ENCODE data around the gene XKR8. TPM values are rescaled to one million over a fixed set of nuclear protein-coding genes. Genes with fewer than 3 reads are reported as not detected.

The XKR8 gene
- total and polyA plus RNA-seq, 3 donors from 2014 or later = 7.8 to 11.7 (median 10.9) TPM

DNA sequence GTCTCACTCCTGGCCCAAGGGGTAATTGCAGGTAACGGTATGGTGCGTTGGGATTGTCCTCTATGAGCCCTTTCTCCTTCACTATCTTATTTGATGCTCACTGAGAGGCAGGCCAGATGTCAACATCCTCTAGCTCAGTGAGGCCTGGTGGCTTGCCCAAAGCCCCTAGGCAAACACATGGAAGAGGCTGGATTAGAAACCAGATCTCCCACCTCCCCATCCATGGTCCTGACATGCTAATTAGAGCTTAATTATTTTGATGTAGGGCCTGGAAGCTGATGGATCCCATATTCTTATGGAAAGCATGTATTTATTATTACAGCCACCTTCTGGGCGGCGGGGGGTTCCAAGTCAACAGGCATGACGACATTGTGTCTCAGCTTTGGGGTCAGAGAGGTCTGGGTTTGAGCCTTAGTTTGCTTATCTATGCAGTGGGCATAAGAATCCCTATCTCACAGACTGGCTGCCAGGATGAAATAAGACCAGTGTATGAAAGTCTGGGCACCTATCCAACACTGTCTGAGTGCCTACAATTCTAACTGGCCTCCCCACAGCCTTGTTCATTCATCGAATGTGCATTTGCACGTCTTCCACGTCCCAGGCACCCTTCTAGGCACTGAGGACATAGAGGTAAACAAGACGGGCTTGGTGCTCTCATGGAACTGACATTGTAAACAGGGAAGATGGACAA is 18.8 kb upstream of the XKR8 start:
- WGBS, 2 donors = 70 to 95% methylated on average over 9 of the region's 9 CpGs
- intact Hi-C loops (cut with DNase I; ENCODE audit: low total_unique reads) = no loop called here
- TF ChIP-seq POLR2A (IDR thresholded peaks at IDR 0.05) = no peak
- TF ChIP-seq, protein P1, sequence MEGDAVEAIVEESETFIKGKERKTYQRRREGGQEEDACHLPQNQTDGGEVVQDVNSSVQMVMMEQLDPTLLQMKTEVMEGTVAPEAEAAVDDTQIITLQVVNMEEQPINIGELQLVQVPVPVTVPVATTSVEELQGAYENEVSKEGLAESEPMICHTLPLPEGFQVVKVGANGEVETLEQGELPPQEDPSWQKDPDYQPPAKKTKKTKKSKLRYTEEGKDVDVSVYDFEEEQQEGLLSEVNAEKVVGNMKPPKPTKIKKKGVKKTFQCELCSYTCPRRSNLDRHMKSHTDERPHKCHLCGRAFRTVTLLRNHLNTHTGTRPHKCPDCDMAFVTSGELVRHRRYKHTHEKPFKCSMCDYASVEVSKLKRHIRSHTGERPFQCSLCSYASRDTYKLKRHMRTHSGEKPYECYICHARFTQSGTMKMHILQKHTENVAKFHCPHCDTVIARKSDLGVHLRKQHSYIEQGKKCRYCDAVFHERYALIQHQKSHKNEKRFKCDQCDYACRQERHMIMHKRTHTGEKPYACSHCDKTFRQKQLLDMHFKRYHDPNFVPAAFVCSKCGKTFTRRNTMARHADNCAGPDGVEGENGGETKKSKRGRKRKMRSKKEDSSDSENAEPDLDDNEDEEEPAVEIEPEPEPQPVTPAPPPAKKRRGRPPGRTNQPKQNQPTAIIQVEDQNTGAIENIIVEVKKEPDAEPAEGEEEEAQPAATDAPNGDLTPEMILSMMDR (IDR thresholded peaks at IDR 0.05) = no peak
- H3K4me1 ChIP-seq = peaks cover 6% of the 10 kb centered on the region
- H3K4me3 ChIP-seq = no peak overlapping the region
- H3K27ac ChIP-seq = no peak overlapping the region
- H3K27me3 ChIP-seq = no peaks in the 10 kb centered on the region
- no peaks in the 10 kb centered on the region for H3K36me3 ChIP-seq (ENCODE audit: low read depth, missing control alignments)
- H3K9me3 ChIP-seq = no peaks in the 10 kb centered on the region
- peak; percentile 28 for DNase-seq

DNA sequence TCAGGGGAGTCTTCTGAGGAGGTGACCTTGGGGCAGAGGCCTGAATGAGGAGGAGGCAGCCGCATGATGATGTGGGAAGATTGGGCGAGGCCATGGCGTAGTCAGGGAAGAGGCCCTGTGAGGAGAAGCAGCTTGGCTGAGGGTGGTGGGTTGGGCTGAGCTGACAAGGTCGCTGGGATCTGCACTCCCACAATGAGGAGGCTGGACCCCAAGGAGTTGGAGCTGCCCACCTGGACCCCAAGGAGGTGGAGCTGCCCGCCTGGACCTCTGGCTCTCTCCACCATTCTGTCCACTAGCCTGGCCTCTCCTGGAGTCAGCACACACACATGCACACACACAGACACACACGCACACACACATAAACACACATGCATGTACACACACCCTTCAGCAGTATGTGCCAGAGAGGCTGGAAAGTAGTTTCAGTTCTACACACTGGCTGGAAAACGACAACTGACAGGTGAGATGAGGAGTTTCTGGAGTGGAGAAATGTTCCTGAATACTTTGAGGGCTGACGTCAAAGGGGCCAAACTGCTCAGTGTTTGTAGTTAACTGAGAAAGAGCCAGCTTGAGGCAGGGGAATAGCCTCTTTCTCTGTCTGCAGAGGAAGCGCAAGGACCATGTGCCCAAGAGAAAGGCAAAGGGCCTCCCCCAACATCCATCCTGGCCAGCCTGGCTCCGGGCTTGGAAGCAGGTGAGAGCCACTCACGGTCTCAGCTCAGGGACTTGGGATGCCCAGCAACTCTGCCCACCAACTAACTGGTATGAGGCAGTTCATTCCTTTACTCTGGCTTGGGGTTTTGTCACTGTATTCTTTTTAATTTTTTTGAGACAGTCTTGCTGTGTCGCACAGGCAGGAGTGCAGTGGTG is 17.9 kb upstream of the XKR8 start:
- WGBS, 2 donors = 60 to 68% methylated on average over 11 to 12 of the region's 12 CpGs
- Histone ChIP-seq H3K9me3 (no peaks in the 10 kb centered on the region), H3K27ac (no peak overlapping the region), H3K4me3 (no peak overlapping the region), H3K36me3 (ENCODE audit: low read depth, missing control alignments) (no peaks in the 10 kb centered on the region), H3K27me3 (no peaks in the 10 kb centered on the region), H3K4me1 (peaks cover 6% of the 10 kb centered on the region)
- TF ChIP-seq, protein P1 (IDR thresholded peaks at IDR 0.05) = no peak
- no peak for TF ChIP-seq POLR2A (IDR thresholded peaks at IDR 0.05)
- intact Hi-C loops (cut with DNase I; ENCODE audit: low total_unique reads) = no loop called here
- DNase-seq = no peak

GRCh38 chr1:27945020-27945419 is 14.8 kb upstream of the XKR8 start:
- H3K4me1 ChIP-seq = peaks cover 3% of the 10 kb centered on the region
- intact Hi-C loops (cut with DNase I; ENCODE audit: low total_unique reads) = no loop called here
- no peak for DNase-seq
- H3K9me3 ChIP-seq = no peaks in the 10 kb centered on the region
- 83 to 89% methylated on average over 1 to 5 of the region's 5 CpGs for WGBS, 2 donors
- no peaks in the 10 kb centered on the region for H3K36me3 ChIP-seq (ENCODE audit: low read depth, missing control alignments)
- H3K4me3 ChIP-seq = no peak overlapping the region
- H3K27ac ChIP-seq = no peak overlapping the region
- H3K27me3 ChIP-seq = no peaks in the 10 kb centered on the region
- TF ChIP-seq, protein P1 (IDR thresholded peaks at IDR 0.05) = no peak
- TF ChIP-seq POLR2A (IDR thresholded peaks at IDR 0.05) = no peak

GRCh38 chr1:27949027-27949426 is 10.7 kb upstream of the XKR8 start:
- TF ChIP-seq, protein P1 (IDR thresholded peaks at IDR 0.05) = no peak
- no peak for TF ChIP-seq POLR2A (IDR thresholded peaks at IDR 0.05)
- Histone ChIP-seq H3K9me3 (no peaks in the 10 kb centered on the region), H3K4me1 (no peaks in the 10 kb centered on the region), H3K4me3 (no peak overlapping the region), H3K36me3 (ENCODE audit: low read depth, missing control alignments) (no peaks in the 10 kb centered on the region), H3K27ac (no peak overlapping the region), H3K27me3 (no peaks in the 10 kb centered on the region)
- 90 to 96% methylated on average over 8 of the region's 8 CpGs for WGBS, 2 donors
- intact Hi-C loops (cut with DNase I; ENCODE audit: low total_unique reads) = no loop called here
- no peak for DNase-seq

All from testis (tissue), 3 donors.